ENCODE results near the gene CAMP.

GRCh38 chr3:48258530-48258929, 35.2 kb downstream of the CAMP start:
- TF ChIP-seq CTCF (IDR thresholded peaks at IDR 0.05; ENCODE audit: poor library complexity), result no peak
- TF ChIP-seq EZH2phosphoT487 (IDR thresholded peaks at IDR 0.05; ENCODE audit: low read depth, severe bottlenecking, unreplicated experiment), result no peak
